ENCODE measurements around the gene NSD1. TPM values are rescaled to one million over a fixed set of nuclear protein-coding genes. Genes with fewer than 3 reads are reported as not detected.

Gene NSD1
- polyA plus RNA-seq, 1 donor (not counting 4 experiments of a cell fraction or from before 2014, with no cell fraction given), result 13.6 TPM

- Histone ChIP-seq H3K79me2 (ENCODE audit: control insufficient read depth, insufficient read depth, low read length) (peaks cover 2% of the 10 kb centered on the region), H3K4me1 (ENCODE audit: control insufficient read depth, extremely low read depth, insufficient read depth, low read length) (peaks cover 7% of the 10 kb centered on the region), H3K27ac (ENCODE audit: control insufficient read depth, insufficient read depth, low read length) (no peak overlapping the region), H3K4me3 (ENCODE audit: control insufficient read depth in 2 of 3, extremely low read depth in 1 of 3, insufficient read depth in 2 of 3, low read depth in 1 of 3, low read length in 3 of 3) (no peak overlapping the region), H3K27me3 (ENCODE audit: control insufficient read depth, extremely low read depth, insufficient read depth, low read length) (no peaks in the 10 kb centered on the region), H2AFZ (ENCODE audit: control insufficient read depth, low read length) (no peak overlapping the region), H3K4me2 (ENCODE audit: control insufficient read depth, extremely low read depth, insufficient read depth, low read depth, low read length) (no peak overlapping the region), H3K36me3 (ENCODE audit: control insufficient read depth in 2 of 2, extremely low read depth in 1 of 2, insufficient read depth in 2 of 2, low read length in 2 of 2) (peaks cover 4 to 9% of the 10 kb centered on the region in 2 experiments), H4K20me1 (ENCODE audit: control insufficient read depth, extremely low read depth, insufficient read depth, low read length) (no peaks in the 10 kb centered on the region), H3K9me3 (ENCODE audit: control insufficient read depth, low read depth, low read length) (no peaks in the 10 kb centered on the region), H3K9me1 (ENCODE audit: control insufficient read depth, extremely low read depth, insufficient read depth, low read length) (no peaks in the 10 kb centered on the region), H3K9ac (ENCODE audit: control insufficient read depth, extremely low read depth, insufficient read depth, low read length) (no peak overlapping the region)
- TF ChIP-seq, protein P1, sequence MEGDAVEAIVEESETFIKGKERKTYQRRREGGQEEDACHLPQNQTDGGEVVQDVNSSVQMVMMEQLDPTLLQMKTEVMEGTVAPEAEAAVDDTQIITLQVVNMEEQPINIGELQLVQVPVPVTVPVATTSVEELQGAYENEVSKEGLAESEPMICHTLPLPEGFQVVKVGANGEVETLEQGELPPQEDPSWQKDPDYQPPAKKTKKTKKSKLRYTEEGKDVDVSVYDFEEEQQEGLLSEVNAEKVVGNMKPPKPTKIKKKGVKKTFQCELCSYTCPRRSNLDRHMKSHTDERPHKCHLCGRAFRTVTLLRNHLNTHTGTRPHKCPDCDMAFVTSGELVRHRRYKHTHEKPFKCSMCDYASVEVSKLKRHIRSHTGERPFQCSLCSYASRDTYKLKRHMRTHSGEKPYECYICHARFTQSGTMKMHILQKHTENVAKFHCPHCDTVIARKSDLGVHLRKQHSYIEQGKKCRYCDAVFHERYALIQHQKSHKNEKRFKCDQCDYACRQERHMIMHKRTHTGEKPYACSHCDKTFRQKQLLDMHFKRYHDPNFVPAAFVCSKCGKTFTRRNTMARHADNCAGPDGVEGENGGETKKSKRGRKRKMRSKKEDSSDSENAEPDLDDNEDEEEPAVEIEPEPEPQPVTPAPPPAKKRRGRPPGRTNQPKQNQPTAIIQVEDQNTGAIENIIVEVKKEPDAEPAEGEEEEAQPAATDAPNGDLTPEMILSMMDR (optimal IDR thresholded peaks at IDR 0.05 in 1 of 3, IDR thresholded peaks at IDR 0.05 in 1 of 3, conservative IDR thresholded peaks at IDR 0.05 in 1 of 3; ENCODE audit: extremely low read depth in 1 of 3, insufficient read depth in 2 of 3, low read length in 3 of 3), result no peak
- TF ChIP-seq EZH2 (IDR thresholded peaks at IDR 0.05; ENCODE audit: low read length), result no peak
- dilution Hi-C loops (cut with MboI; ENCODE audit: extremely low pct_ligation_motif_present, low sequenced_read_pairs), result no loop called here
- no peak for FAIRE-seq
- no peak for DNase-seq (ENCODE audit: low read depth, low spot score)
These were observed 70.7 kb downstream of the NSD1 start for GRCh38 chr5:177204281-177204680.

DNA sequence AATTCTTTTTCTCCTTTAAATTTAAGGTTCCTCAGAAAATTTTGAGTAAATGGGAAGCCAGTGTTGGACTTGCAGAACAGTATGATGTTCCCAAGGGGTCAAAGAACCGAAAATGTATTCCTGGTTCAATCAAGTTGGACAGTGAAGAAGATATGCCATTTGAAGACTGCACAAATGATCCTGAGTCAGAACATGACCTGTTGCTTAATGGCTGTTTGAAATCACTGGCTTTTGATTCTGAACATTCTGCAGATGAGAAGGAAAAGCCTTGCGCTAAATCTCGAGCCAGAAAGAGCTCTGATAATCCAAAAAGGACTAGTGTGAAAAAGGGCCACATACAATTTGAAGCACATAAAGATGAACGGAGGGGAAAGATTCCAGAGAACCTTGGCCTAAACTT is 76.0 kb downstream of the NSD1 start:
- no peaks in the 10 kb centered on the region for H3K9me3 ChIP-seq (ENCODE audit: control insufficient read depth, low read depth, low read length)
- no peaks in the 10 kb centered on the region for H4K20me1 ChIP-seq (ENCODE audit: control insufficient read depth, extremely low read depth, insufficient read depth, low read length)
- H3K36me3 ChIP-seq (ENCODE audit: control insufficient read depth in 2 of 2, extremely low read depth in 1 of 2, insufficient read depth in 2 of 2, low read length in 2 of 2), result peaks cover 16 to 17% of the 10 kb centered on the region in 2 experiments
- peaks cover 2% of the 10 kb centered on the region for H3K79me2 ChIP-seq (ENCODE audit: control insufficient read depth, insufficient read depth, low read length)
- no peaks in the 10 kb centered on the region for H3K4me1 ChIP-seq (ENCODE audit: control insufficient read depth, extremely low read depth, insufficient read depth, low read length)
- no peaks in the 10 kb centered on the region for H3K9me1 ChIP-seq (ENCODE audit: control insufficient read depth, extremely low read depth, insufficient read depth, low read length)
- H3K4me3 ChIP-seq (ENCODE audit: control insufficient read depth in 2 of 3, extremely low read depth in 1 of 3, insufficient read depth in 2 of 3, low read depth in 1 of 3, low read length in 3 of 3), result no peak overlapping the region
- TF ChIP-seq EZH2 (IDR thresholded peaks at IDR 0.05; ENCODE audit: low read length), result no peak
- TF ChIP-seq, protein P1 (optimal IDR thresholded peaks at IDR 0.05 in 1 of 3, IDR thresholded peaks at IDR 0.05 in 1 of 3, conservative IDR thresholded peaks at IDR 0.05 in 1 of 3; ENCODE audit: extremely low read depth in 1 of 3, insufficient read depth in 2 of 3, low read length in 3 of 3), result no peak
- H3K27ac ChIP-seq (ENCODE audit: control insufficient read depth, insufficient read depth, low read length), result no peak overlapping the region
- DNase-seq (ENCODE audit: low read depth, low spot score) (no peak), FAIRE-seq (no peak)
- no peak overlapping the region for H2AFZ ChIP-seq (ENCODE audit: control insufficient read depth, low read length)
- dilution Hi-C loops (cut with MboI; ENCODE audit: extremely low pct_ligation_motif_present, low sequenced_read_pairs), result no loop called here
- no peak overlapping the region for H3K4me2 ChIP-seq (ENCODE audit: control insufficient read depth, extremely low read depth, insufficient read depth, low read depth, low read length)
- no peak overlapping the region for H3K9ac ChIP-seq (ENCODE audit: control insufficient read depth, extremely low read depth, insufficient read depth, low read length)
- no peaks in the 10 kb centered on the region for H3K27me3 ChIP-seq (ENCODE audit: control insufficient read depth, extremely low read depth, insufficient read depth, low read length)

Data from keratinocyte (primary cell).